SH-SY5Y (cell line): Measurements from ENCODE around the gene FRMD4A.

Experiments used
- GATA2 ChIP-seq: IDR thresholded peaks from 2 replicates; pipeline ENCODE4 v1.6.1; 2011; ENCODE audit warnings: mild to moderate bottlenecking, low read depth, low read length
- GATA3 ChIP-seq: IDR thresholded peaks from 2 replicates; pipeline ENCODE4 v1.6.1; 2011; ENCODE audit warnings: low read depth, mild to moderate bottlenecking, low read length, moderate library complexity

DNA sequence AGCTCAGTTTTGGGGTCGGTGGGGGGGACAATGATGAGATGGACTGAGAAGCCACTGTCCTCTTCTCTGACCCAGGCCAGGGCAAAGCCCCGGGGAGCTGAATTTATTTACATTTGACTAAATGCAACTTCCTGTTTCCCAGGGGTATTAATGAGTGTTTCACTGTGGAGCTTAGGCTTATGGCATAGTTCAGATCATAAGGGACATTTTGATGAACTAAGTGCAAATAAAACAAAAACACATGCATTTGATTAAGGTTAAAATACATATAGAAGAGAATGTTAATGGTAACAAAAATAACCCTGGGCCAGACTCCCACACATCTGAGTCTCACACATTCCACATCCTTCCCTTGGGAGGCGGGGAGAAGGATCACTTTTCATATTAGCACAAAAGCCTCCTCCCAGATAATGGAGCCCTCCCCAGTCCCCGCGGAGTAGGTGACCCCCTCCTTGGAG lies 320.6 kb downstream of the FRMD4A start:
- TF ChIP-seq GATA2 (no peak), GATA3 (no peak)
